ENCODE results near the gene DTNBP1. TPM values are rescaled to one million over a fixed set of nuclear protein-coding genes. Genes with fewer than 3 reads are reported as not detected.

Gene DTNBP1
- total and polyA plus RNA-seq, 2 of the 8 experiments (the other 6 are each of a cell fraction or from before 2014, with no cell fraction given) = 13.5 to 22.1 TPM

DNA sequence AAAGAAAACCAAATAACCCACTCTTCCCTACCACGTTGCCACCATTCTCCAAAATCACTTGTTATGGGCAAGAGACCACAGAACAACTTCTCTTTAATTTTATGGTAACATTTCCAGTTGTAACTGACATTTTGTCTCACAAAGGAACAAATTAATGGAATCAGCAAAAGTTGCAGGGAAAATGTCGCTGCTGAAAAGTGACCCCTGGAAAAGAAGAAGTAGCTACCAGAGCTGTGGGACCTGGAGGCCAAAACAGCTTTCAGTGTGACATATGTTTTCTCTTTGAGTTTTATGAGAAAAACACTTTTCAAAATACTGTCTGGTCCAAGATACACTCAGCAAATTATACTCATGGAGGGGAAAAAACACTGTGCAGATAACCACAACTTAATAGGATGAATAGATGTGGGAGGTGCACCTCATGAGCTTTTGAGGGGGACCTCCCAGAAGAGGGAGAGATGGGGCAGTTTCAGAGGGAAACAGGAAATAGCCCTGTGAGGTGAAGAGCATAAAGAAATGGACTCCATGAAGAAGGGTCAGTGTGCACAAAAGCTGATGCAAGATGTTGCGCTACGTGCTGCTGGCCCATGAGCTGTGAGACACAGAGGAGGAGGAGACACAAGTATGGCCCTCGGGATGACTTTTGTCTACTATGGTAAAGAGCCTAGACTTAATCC lies 87.3 kb downstream of the DTNBP1 start (continued):
- TF ChIP-seq, protein P1, sequence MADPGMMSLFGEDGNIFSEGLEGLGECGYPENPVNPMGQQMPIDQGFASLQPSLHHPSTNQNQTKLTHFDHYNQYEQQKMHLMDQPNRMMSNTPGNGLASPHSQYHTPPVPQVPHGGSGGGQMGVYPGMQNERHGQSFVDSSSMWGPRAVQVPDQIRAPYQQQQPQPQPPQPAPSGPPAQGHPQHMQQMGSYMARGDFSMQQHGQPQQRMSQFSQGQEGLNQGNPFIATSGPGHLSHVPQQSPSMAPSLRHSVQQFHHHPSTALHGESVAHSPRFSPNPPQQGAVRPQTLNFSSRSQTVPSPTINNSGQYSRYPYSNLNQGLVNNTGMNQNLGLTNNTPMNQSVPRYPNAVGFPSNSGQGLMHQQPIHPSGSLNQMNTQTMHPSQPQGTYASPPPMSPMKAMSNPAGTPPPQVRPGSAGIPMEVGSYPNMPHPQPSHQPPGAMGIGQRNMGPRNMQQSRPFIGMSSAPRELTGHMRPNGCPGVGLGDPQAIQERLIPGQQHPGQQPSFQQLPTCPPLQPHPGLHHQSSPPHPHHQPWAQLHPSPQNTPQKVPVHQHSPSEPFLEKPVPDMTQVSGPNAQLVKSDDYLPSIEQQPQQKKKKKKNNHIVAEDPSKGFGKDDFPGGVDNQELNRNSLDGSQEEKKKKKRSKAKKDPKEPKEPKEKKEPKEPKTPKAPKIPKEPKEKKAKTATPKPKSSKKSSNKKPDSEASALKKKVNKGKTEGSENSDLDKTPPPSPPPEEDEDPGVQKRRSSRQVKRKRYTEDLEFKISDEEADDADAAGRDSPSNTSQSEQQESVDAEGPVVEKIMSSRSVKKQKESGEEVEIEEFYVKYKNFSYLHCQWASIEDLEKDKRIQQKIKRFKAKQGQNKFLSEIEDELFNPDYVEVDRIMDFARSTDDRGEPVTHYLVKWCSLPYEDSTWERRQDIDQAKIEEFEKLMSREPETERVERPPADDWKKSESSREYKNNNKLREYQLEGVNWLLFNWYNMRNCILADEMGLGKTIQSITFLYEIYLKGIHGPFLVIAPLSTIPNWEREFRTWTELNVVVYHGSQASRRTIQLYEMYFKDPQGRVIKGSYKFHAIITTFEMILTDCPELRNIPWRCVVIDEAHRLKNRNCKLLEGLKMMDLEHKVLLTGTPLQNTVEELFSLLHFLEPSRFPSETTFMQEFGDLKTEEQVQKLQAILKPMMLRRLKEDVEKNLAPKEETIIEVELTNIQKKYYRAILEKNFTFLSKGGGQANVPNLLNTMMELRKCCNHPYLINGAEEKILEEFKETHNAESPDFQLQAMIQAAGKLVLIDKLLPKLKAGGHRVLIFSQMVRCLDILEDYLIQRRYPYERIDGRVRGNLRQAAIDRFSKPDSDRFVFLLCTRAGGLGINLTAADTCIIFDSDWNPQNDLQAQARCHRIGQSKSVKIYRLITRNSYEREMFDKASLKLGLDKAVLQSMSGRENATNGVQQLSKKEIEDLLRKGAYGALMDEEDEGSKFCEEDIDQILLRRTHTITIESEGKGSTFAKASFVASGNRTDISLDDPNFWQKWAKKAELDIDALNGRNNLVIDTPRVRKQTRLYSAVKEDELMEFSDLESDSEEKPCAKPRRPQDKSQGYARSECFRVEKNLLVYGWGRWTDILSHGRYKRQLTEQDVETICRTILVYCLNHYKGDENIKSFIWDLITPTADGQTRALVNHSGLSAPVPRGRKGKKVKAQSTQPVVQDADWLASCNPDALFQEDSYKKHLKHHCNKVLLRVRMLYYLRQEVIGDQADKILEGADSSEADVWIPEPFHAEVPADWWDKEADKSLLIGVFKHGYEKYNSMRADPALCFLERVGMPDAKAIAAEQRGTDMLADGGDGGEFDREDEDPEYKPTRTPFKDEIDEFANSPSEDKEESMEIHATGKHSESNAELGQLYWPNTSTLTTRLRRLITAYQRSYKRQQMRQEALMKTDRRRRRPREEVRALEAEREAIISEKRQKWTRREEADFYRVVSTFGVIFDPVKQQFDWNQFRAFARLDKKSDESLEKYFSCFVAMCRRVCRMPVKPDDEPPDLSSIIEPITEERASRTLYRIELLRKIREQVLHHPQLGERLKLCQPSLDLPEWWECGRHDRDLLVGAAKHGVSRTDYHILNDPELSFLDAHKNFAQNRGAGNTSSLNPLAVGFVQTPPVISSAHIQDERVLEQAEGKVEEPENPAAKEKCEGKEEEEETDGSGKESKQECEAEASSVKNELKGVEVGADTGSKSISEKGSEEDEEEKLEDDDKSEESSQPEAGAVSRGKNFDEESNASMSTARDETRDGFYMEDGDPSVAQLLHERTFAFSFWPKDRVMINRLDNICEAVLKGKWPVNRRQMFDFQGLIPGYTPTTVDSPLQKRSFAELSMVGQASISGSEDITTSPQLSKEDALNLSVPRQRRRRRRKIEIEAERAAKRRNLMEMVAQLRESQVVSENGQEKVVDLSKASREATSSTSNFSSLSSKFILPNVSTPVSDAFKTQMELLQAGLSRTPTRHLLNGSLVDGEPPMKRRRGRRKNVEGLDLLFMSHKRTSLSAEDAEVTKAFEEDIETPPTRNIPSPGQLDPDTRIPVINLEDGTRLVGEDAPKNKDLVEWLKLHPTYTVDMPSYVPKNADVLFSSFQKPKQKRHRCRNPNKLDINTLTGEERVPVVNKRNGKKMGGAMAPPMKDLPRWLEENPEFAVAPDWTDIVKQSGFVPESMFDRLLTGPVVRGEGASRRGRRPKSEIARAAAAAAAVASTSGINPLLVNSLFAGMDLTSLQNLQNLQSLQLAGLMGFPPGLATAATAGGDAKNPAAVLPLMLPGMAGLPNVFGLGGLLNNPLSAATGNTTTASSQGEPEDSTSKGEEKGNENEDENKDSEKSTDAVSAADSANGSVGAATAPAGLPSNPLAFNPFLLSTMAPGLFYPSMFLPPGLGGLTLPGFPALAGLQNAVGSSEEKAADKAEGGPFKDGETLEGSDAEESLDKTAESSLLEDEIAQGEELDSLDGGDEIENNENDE (IDR thresholded peaks at IDR 0.05; ENCODE audit: insufficient replicate concordance, low read length) = no peak
- no peak for TF ChIP-seq FOSL1 (IDR thresholded peaks at IDR 0.05; ENCODE audit: insufficient read depth, low read depth, low read length)
- TF ChIP-seq BRCA1 (IDR thresholded peaks at IDR 0.05; ENCODE audit: low read depth, low read length) = no peak
- no peak for TF ChIP-seq EGR1 (IDR thresholded peaks at IDR 0.05; ENCODE audit: borderline replicate concordance, low read depth, low read length)
- TF ChIP-seq SP4 (IDR thresholded peaks at IDR 0.05; ENCODE audit: low read length) = no peak
- TF ChIP-seq GTF2F1 (IDR thresholded peaks at IDR 0.05; ENCODE audit: borderline replicate concordance, low read depth, low read length) = no peak
- no peak for TF ChIP-seq BACH1 (IDR thresholded peaks at IDR 0.05; ENCODE audit: low read length)
- TF ChIP-seq NANOG (IDR thresholded peaks at IDR 0.05; ENCODE audit: insufficient read depth, low read depth, low read length, poor library complexity, severe bottlenecking) = no peak
- TF ChIP-seq CEBPB (IDR thresholded peaks at IDR 0.05; ENCODE audit: low read depth, low read length) = no peak
- TF ChIP-seq RNF2 (IDR thresholded peaks at IDR 0.05; ENCODE audit: borderline replicate concordance, low read depth, low read length, missing control alignments, poor library complexity, severe bottlenecking) = no peak
- no peak for TF ChIP-seq CHD1 (IDR thresholded peaks at IDR 0.05; ENCODE audit: low read depth, low read length)
